ENCODE measurements around the gene ACBD4. TPM values are rescaled to one million over a fixed set of nuclear protein-coding genes. Genes with fewer than 3 reads are reported as not detected.
A peak's percentile ranks its signal among the peaks of the same experiment; 100 is the strongest.

The ACBD4 gene
- total RNA-seq, 4 donors from 2014 or later, result 15.0 to 28.8 (median 23.5) TPM

DNA sequence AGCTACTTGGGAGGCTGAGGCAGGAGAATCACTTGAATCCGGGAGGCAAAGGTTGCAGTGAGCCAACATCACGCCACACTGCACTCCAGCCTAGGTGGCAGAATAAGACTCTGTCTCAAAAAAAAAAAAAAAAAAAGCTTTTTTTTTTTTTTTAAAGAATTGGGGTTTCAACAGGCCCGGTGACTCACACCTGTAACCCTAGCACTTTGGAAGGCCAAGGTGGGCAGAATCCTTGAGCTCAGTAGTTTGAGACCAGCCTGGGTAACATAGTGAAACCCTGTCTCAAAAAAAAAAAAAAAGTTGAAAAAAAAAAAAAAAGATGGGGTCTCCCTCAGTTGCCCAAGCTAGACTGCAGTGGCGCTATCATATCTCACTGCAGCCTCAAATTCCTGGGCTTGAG lies 19.5 kb downstream of the ACBD4 start:
- TF ChIP-seq EP300 (IDR thresholded peaks at IDR 0.05), result no peak
- H3K4me1 ChIP-seq, result peaks cover 3 to 96% (median 45%) of the 10 kb centered on the region in 3 donors
- WGBS, 2 donors (ENCODE audit: low coverage in 1 of 2), result 100% methylated on average over 1 to 2 of the region's 4 CpGs
- H3K27ac ChIP-seq, result peak overlapping the region in 2 of 4 donors; percentile 8 to 38
- H3K36me3 ChIP-seq, result no peaks in the 10 kb centered on the region
- no peaks in the 10 kb centered on the region for H3K27me3 ChIP-seq
- no peak overlapping the region for H3K4me3 ChIP-seq
- H3K9me3 ChIP-seq, result no peaks in the 10 kb centered on the region
- no peak for ATAC-seq

DNA sequence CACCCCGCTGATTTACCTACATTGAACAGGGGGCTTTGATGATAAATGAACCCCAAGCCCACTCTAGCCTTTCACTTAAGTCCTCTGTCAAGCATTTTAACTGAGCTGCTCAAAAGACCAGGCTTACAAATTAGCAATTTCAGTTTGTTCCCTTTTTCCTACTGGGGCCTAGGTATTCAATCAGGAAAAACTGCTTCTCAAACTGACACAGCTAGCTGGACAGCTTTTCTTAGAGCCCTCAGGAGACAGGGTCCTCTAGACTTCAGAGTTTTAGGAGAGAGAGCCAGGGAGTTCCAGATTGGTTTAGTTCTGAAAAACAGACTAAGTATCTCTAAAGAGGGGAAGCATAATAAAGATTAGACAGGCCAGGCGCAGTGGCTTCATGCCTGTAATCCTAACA lies 20.0 kb downstream of the ACBD4 start:
- no peaks in the 10 kb centered on the region for H3K9me3 ChIP-seq
- H3K36me3 ChIP-seq, result no peaks in the 10 kb centered on the region
- no peak overlapping the region for H3K4me3 ChIP-seq
- no peak for ATAC-seq
- peak overlapping the region in 2 of 4 donors; percentile 10 to 38 for H3K27ac ChIP-seq
- no peak for TF ChIP-seq POLR2AphosphoS5 (IDR thresholded peaks at IDR 0.05)
- TF ChIP-seq POLR2A (IDR thresholded peaks at IDR 0.05), result no peak
- no peak for TF ChIP-seq EP300 (IDR thresholded peaks at IDR 0.05)
- TF ChIP-seq, protein P1, sequence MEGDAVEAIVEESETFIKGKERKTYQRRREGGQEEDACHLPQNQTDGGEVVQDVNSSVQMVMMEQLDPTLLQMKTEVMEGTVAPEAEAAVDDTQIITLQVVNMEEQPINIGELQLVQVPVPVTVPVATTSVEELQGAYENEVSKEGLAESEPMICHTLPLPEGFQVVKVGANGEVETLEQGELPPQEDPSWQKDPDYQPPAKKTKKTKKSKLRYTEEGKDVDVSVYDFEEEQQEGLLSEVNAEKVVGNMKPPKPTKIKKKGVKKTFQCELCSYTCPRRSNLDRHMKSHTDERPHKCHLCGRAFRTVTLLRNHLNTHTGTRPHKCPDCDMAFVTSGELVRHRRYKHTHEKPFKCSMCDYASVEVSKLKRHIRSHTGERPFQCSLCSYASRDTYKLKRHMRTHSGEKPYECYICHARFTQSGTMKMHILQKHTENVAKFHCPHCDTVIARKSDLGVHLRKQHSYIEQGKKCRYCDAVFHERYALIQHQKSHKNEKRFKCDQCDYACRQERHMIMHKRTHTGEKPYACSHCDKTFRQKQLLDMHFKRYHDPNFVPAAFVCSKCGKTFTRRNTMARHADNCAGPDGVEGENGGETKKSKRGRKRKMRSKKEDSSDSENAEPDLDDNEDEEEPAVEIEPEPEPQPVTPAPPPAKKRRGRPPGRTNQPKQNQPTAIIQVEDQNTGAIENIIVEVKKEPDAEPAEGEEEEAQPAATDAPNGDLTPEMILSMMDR (IDR thresholded peaks at IDR 0.05), result no peak
- WGBS, 2 donors (ENCODE audit: low coverage in 1 of 2), result 88 to 100% methylated on average over 1 to 2 of the region's 2 CpGs
- H3K27me3 ChIP-seq, result no peaks in the 10 kb centered on the region
- H3K4me1 ChIP-seq, result peaks cover 3 to 96% (median 45%) of the 10 kb centered on the region in 3 donors

DNA sequence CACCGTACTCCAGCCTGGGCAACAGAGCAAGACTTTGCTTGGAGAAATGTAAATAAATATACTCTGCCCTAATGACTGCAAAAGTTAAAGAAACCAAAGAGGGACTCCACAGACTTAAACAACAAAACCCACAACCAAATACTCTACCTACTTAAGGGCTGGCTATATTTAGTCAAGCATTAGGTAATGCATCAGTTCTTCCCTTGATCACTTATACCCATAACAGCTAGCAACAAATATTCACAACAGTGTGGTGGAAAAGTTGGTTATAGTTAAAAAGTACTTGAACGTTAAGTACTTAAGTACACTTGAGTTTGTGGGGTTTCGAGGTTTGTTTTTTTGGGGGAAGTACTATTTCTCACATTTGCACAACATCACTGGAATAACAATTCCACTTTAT lies 20.8 kb downstream of the ACBD4 start:
- Histone ChIP-seq H3K27ac (peak overlapping the region in 1 of 4 donors; percentile 38), H3K36me3 (no peaks in the 10 kb centered on the region), H3K9me3 (no peaks in the 10 kb centered on the region), H3K4me3 (no peak overlapping the region), H3K27me3 (no peaks in the 10 kb centered on the region), H3K4me1 (peaks cover 3 to 88% (median 43%) of the 10 kb centered on the region in 3 donors)
- ATAC-seq, result no peak
- 79 to 92% methylated on average over 3 of the region's 3 CpGs for WGBS, 2 donors (ENCODE audit: low coverage in 1 of 2)
- no peak for TF ChIP-seq EP300 (IDR thresholded peaks at IDR 0.05)
- TF ChIP-seq, protein P1 (IDR thresholded peaks at IDR 0.05), result no peak
- TF ChIP-seq POLR2A (IDR thresholded peaks at IDR 0.05), result no peak
- TF ChIP-seq POLR2AphosphoS5 (IDR thresholded peaks at IDR 0.05), result no peak

DNA sequence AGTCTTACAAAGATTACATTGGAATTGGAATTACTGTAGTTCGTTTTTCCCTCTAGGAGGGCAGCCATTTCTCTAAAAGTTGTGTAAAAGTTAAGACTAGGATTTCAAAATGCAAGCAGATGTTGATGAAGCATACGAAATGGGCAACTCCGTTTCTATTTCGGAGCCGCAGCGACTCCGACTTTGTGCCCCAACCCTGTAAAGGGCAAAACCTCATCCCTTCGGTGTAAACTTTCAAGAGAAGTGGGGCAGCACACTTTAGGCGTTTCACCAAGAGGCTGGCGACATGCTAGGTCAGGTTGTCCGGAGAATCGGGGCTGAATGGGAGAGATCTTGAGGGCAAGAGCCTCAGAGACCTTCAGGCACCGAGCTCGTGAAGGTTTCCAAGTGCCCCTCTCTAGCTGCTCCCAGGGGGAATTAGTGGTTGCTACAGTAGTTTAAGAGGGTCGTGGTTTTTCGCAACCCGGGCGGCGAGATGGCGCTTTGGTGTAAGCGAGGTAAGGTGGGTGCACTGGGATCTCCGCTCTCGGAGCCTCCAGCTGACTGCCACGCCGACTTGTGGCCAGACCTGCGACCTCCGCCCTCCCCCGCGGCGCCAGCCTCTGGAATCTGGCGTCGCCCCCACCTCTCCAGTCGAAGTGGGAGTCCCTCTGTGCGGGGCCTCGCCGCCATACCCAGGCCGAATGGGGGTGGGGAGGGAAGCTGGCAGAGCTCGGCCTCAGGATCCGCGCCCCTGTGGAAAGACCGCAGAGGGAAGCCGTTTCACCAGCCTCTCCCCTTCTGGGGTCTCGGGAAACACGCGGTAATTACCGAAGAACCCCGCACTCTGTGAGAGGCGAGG lies 25.2 kb downstream of the ACBD4 start:
- Histone ChIP-seq H3K4me3 (peak overlapping the region; percentile 82 to 95), H3K9me3 (no peaks in the 10 kb centered on the region), H3K36me3 (no peaks in the 10 kb centered on the region), H3K27me3 (no peaks in the 10 kb centered on the region), H3K27ac (peak overlapping the region; percentile 95 to 100 (median 100)), H3K4me1 (peaks cover 0 to 56% (median 35%) of the 10 kb centered on the region in 3 donors)
- 0 to 2% methylated on average over 13 to 14 of the region's 48 CpGs for WGBS, 2 donors (ENCODE audit: low coverage in 1 of 2)
- TF ChIP-seq, protein P1 (IDR thresholded peaks at IDR 0.05), result peak in 3 of 4 experiments; percentile 9 to 53 (median 26)
- TF ChIP-seq POLR2AphosphoS5 (IDR thresholded peaks at IDR 0.05) (no peak), POLR2A (IDR thresholded peaks at IDR 0.05) (no peak), EP300 (IDR thresholded peaks at IDR 0.05) (no peak)
- ATAC-seq, result peak; percentile 49

DNA sequence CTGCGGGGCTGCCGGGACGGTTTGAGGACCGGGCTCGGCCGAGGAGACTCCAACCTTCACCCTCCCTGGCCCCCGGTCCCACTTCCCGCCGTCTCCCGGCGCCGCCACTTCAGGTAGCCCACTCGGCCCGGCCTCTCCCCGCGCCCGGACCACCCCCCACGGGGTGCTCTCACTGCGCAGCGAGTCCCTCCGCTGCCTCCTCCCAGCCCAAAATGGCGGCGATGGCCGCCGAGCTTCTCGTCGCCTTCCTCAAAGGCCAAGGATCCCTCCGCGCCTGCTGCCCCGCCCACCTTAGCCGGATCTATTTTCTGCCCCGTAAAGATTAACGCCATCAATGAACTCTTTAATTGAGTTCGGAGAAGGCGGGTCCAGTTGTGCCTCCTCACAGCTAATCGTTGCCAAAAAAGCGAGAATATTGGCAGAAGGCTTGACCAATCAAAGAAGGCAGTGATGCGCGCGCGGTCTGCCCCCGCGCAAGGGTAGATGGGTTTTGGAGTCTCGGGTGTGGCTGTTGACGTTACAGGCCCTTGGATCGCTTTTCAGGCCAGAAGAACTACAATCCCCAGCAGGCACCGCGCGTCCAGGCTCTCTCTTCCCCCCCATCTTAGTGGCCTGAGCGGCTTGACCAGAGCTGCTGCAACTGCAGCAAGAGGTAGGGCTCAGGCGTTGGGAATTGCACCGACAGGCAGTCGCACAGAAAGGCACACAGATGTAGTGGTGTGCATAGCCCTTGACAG lies 26.0 kb downstream of the ACBD4 start, which contains the start of gene HEXIM2:
TSS of gene HEXIM2 (plus strand) at position 588 of the 737 bp plus-strand sequence. CDS start 919 bp downstream, outside the sequence.
- ATAC-seq, result peak; percentile 98
- Histone ChIP-seq H3K9me3 (no peaks in the 10 kb centered on the region), H3K4me1 (peaks cover 0 to 49% (median 34%) of the 10 kb centered on the region in 3 donors), H3K27ac (peak within 1 kb of the TSS; percentile 95 to 100 (median 100)), H3K4me3 (peak within 1 kb of the TSS; percentile 82 to 95), H3K36me3 (no peaks in the 10 kb centered on the region), H3K27me3 (no peaks in the 10 kb centered on the region)
- TF ChIP-seq POLR2A (IDR thresholded peaks at IDR 0.05) (peak; percentile 91 to 95), POLR2AphosphoS5 (IDR thresholded peaks at IDR 0.05) (peak; percentile 98), EP300 (IDR thresholded peaks at IDR 0.05) (no peak)
- TF ChIP-seq, protein P1 (IDR thresholded peaks at IDR 0.05), result no peak
- WGBS, 2 donors (ENCODE audit: low coverage in 1 of 2), result 0 to 1% methylated on average over 13 to 29 of the region's 53 CpGs

Data from gastroesophageal sphincter (tissue), 4 donors.